A549 (cell line): ENCODE results near the gene CYP2D6. TPM values are rescaled to one million over a fixed set of nuclear protein-coding genes. Genes with fewer than 3 reads are reported as not detected.
A peak's percentile ranks its signal among the peaks of the same experiment; 100 is the strongest.

Experiments used
- ATAC-seq, 2 experiments: fragments of 200-7000 bp in 1 of 2; fragments of >200 bp in 1 of 2; cut with Nextera tagmentation in 1 of 2; cut with Tn5 transposase in 1 of 2; 3 replicates each; pipeline versions ENCODE4 v1.8.0 to v1.9.1; 2018 to 2020; ENCODE audit warnings: mild to moderate bottlenecking in 1 of 2, moderate library complexity in 1 of 2
- CTCF ChIA-PET: fragments of 300-600 bp; sonication (Branson Sonifier 250); formaldehyde crosslinking; extraction: SDS; loops from one replicate; lab custom pipeline; 2021; ENCODE audit warnings: antibody characterized with exemption, inconsistent platforms; lab: Yijun Ruan, JAX
- POLR2A ChIA-PET: fragments of 350-600 bp; formaldehyde crosslinking; extraction: SDS; loops from one replicate; lab custom pipeline; 2021; ENCODE audit warnings: antibody characterized with exemption, inconsistent platforms; lab: Yijun Ruan, JAX
- DNase-seq, 2 experiments: peaks; one replicate each; pipeline versions ENCODE4 v3.0.0 to v3.0.0-alpha.2; 2011 to 2016; ENCODE audit warnings: low read depth in 1 of 2, low spot score in 1 of 2
- FAIRE-seq: peaks from 2 replicates; lab custom pipeline; 2011; peaks lifted over from hg19 to GRCh38; lab: Jason Lieb, UNC
- H3K27ac ChIP-seq, 2 experiments: fragments of >200 bp; sonication (Bioruptor Twin); formaldehyde crosslinking; 3 replicates each; pipeline ENCODE4 v1.5.1; 2016 to 2017
- H3K4me1 ChIP-seq: fragments of >200 bp; sonication (Bioruptor Twin); formaldehyde crosslinking; 3 replicates; pipeline ENCODE4 v1.6.1; 2016
- H3K4me2 ChIP-seq: fragments of >200 bp; sonication (Bioruptor Twin); formaldehyde crosslinking; 3 replicates; pipeline ENCODE4 v1.6.1; 2016
- H3K4me3 ChIP-seq: fragments of >200 bp; sonication (Bioruptor Twin); formaldehyde crosslinking; 3 replicates; pipeline ENCODE4 v1.5.1; 2016
- H3K9me3 ChIP-seq: fragments of >200 bp; sonication (Bioruptor Twin); formaldehyde crosslinking; 3 replicates; pipeline ENCODE4 v1.6.1; 2016
- BCL3 ChIP-seq: fragments of >200 bp; sonication (Bioruptor Twin); formaldehyde crosslinking; IDR thresholded peaks from 3 replicates; pipeline ENCODE4 v1.6.1; 2016
- CEBPB ChIP-seq, 2 experiments: fragments of >200 bp in 1 of 2; sonication (Bioruptor Twin) in 1 of 2; formaldehyde crosslinking in 1 of 2; IDR thresholded peaks; 2 replicates each; pipeline ENCODE4 v1.6.1; 2012 to 2016
- CHD4 ChIP-seq: fragments of 200-600 bp; sonication (generic); IDR thresholded peaks from 2 replicates; pipeline ENCODE4 v1.6.1; 2016; ENCODE audit warnings: antibody characterized with exemption, mild to moderate bottlenecking, borderline replicate concordance
- CTCF ChIP-seq: fragments of >200 bp; sonication (Bioruptor Twin); formaldehyde crosslinking; IDR thresholded peaks from 3 replicates; pipeline ENCODE4 v1.5.1; 2016
- E2F6 ChIP-seq: IDR thresholded peaks from 2 replicates; pipeline ENCODE4 v1.6.1; 2012; ENCODE audit warnings: low read depth, borderline replicate concordance
- EP300 ChIP-seq, 2 experiments: fragments of >200 bp; sonication (Bioruptor Twin); formaldehyde crosslinking; IDR thresholded peaks; 2 replicates in 1 of 2; 3 replicates in 1 of 2; pipeline ENCODE4 v1.6.1; 2016 to 2017
- FOXS1 ChIP-seq: fragments of 250-450 bp; sonication (Bioruptor Pico); IDR thresholded peaks from 2 replicates; pipeline ENCODE4 v1.5.0; 2020; ENCODE audit warnings: mild to moderate bottlenecking, moderate library complexity
- GATA3 ChIP-seq: IDR thresholded peaks from 2 replicates; pipeline ENCODE4 v1.6.1; 2012; ENCODE audit warnings: borderline replicate concordance
- HDAC2 ChIP-seq: fragments of 200-600 bp; sonication (generic); IDR thresholded peaks from 2 replicates; pipeline ENCODE4 v1.6.1; 2016
- HOXA7 ChIP-seq: fragments of 250-450 bp; sonication (Bioruptor Pico); IDR thresholded peaks from 2 replicates; pipeline ENCODE4 v1.5.0; 2020; ENCODE audit warnings: mild to moderate bottlenecking, moderate library complexity
- HOXB13 ChIP-seq: fragments of 250-450 bp; sonication (Bioruptor Pico); IDR thresholded peaks from 2 replicates; pipeline ENCODE4 v1.5.0; 2020; ENCODE audit warnings: low read depth, mild to moderate bottlenecking, moderate library complexity
- JUNB ChIP-seq: fragments of >200 bp; sonication (Bioruptor Twin); formaldehyde crosslinking; IDR thresholded peaks from 2 replicates; pipeline ENCODE4 v1.6.1; 2016
- KDM5A ChIP-seq: fragments of 200-600 bp; sonication (generic); IDR thresholded peaks from 2 replicates; pipeline ENCODE4 v1.6.1; 2016; ENCODE audit warnings: antibody characterized with exemption, mild to moderate bottlenecking
- MAFK ChIP-seq: fragments of 450-650 bp; IDR thresholded peaks from 2 replicates; pipeline ENCODE4 v1.6.1; 2014; ENCODE audit not compliant: partially characterized antibody
- PHF8 ChIP-seq: fragments of 200-600 bp; sonication (generic); IDR thresholded peaks from 2 replicates; pipeline ENCODE4 v1.6.1; 2016; ENCODE audit warnings: low read depth, mild to moderate bottlenecking, antibody characterized with exemption, moderate library complexity, borderline replicate concordance
- RAD21 ChIP-seq, 2 experiments: fragments of >200 bp in 1 of 2; sonication (Bioruptor Twin) in 1 of 2; formaldehyde crosslinking in 1 of 2; IDR thresholded peaks in 1 of 2; conservative IDR thresholded peaks in 1 of 2; 2 replicates in 1 of 2; 3 replicates in 1 of 2; pipeline ENCODE4 v1.6.1; 2012 to 2018; ENCODE audit warnings: inconsistent platforms in 1 of 2
- SMC3 ChIP-seq: fragments of >200 bp; sonication (Bioruptor Twin); formaldehyde crosslinking; IDR thresholded peaks from 3 replicates; pipeline ENCODE4 v1.6.1; 2018; ENCODE audit warnings: inconsistent platforms
- TP53 ChIP-seq: fragments of 250-450 bp; sonication (Bioruptor Pico); IDR thresholded peaks from 2 replicates; pipeline ENCODE4 v1.5.0; 2021; ENCODE audit warnings: mild to moderate bottlenecking, moderate library complexity
- ZFP36 ChIP-seq: fragments of 450-650 bp; IDR thresholded peaks from 2 replicates; pipeline ENCODE4 v1.6.1; 2014; ENCODE audit warnings: borderline replicate concordance; ENCODE audit not compliant: partially characterized antibody
- WGBS: methylation state at CpG from one replicate; pipeline ENCODE4 v1.1.6; 2017; ENCODE audit errors: missing lambda C conversion rate; 5-methylcytosine and 5-hydroxymethylcytosine counted together
- polyA plus RNA-seq, 4 experiments: library from polyadenylated mRNA; depleted of rRNA in 3 of 4; stranded (reverse); fragments of >200 nt; fragmentation: RNase III in 1 of 4; extraction: RNeasy Plus Mini Kit Qiagen cat#74134 plus additional on column Dnase treatment in 1 of 4; gene quantifications; 2 replicates in 3 of 4; 3 replicates in 1 of 4; pipeline ENCODE4 v1.2.3, GENCODE V29; 2011 to 2017
- TF ChIP-seq, protein P1 (sequence below): fragments of 150-350 bp; IDR thresholded peaks from 2 replicates; pipeline ENCODE4 v1.6.1; 2014; ENCODE audit warnings: low read depth, mild to moderate bottlenecking, low read length
- TF ChIP-seq, protein P2 (sequence below): IDR thresholded peaks from 2 replicates; pipeline ENCODE4 v1.6.1; 2012
- TF ChIP-seq, protein P3 (sequence below): IDR thresholded peaks from 2 replicates; pipeline ENCODE4 v1.6.1; 2012

Gene CYP2D6
- polyA plus RNA-seq, 2 of the 4 experiments (the other 2 are of a cell fraction), result 0.59 to 0.63 TPM

GRCh38 chr22:42170946-42171345 is 40.3 kb upstream of the CYP2D6 start:
- WGBS, result 84% methylated on average over 5 of the region's 5 CpGs
- DNase-seq (no peak), ATAC-seq (no peak), FAIRE-seq (no peak)
- TF ChIP-seq HOXB13 (CRISPR knock-in tag) (no peak), FOXS1 (CRISPR knock-in tag) (no peak), HOXA7 (CRISPR knock-in tag) (no peak), JUNB (no peak), PHF8 (no peak), ZFP36 (no peak), MAFK (no peak), HDAC2 (no peak), EP300 (IDR thresholded peaks at IDR 0.05) (no peak), CHD4 (no peak), KDM5A (no peak), TP53 (CRISPR knock-in tag) (no peak), BCL3 (no peak), CEBPB (IDR thresholded peaks at IDR 0.05) (no peak), CTCF (no peak)
- TF ChIP-seq, protein P1, sequence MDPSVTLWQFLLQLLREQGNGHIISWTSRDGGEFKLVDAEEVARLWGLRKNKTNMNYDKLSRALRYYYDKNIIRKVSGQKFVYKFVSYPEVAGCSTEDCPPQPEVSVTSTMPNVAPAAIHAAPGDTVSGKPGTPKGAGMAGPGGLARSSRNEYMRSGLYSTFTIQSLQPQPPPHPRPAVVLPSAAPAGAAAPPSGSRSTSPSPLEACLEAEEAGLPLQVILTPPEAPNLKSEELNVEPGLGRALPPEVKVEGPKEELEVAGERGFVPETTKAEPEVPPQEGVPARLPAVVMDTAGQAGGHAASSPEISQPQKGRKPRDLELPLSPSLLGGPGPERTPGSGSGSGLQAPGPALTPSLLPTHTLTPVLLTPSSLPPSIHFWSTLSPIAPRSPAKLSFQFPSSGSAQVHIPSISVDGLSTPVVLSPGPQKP, result no peak
- TF ChIP-seq, protein P2, sequence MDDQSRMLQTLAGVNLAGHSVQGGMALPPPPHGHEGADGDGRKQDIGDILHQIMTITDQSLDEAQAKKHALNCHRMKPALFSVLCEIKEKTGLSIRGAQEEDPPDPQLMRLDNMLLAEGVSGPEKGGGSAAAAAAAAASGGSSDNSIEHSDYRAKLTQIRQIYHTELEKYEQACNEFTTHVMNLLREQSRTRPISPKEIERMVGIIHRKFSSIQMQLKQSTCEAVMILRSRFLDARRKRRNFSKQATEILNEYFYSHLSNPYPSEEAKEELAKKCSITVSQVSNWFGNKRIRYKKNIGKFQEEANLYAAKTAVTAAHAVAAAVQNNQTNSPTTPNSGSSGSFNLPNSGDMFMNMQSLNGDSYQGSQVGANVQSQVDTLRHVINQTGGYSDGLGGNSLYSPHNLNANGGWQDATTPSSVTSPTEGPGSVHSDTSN, result no peak
- TF ChIP-seq, protein P3, sequence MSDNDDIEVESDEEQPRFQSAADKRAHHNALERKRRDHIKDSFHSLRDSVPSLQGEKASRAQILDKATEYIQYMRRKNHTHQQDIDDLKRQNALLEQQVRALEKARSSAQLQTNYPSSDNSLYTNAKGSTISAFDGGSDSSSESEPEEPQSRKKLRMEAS, result no peak
- no peak overlapping the region for H3K4me3 ChIP-seq
- H3K4me1 ChIP-seq, result peaks cover 22% of the 10 kb centered on the region
- no peak overlapping the region for H3K4me2 ChIP-seq
- H3K9me3 ChIP-seq, result no peaks in the 10 kb centered on the region
- no peak overlapping the region for H3K27ac ChIP-seq
- ChIA-PET CTCF (interaction anchor here (0.8 to 6.7 kb wide), 7 partner anchors 8 to 303 kb away, joined by 3 to 65 read pairs (median 4); no protein-coding TSS in a partner anchor), POLR2A (no interaction called here)

DNA sequence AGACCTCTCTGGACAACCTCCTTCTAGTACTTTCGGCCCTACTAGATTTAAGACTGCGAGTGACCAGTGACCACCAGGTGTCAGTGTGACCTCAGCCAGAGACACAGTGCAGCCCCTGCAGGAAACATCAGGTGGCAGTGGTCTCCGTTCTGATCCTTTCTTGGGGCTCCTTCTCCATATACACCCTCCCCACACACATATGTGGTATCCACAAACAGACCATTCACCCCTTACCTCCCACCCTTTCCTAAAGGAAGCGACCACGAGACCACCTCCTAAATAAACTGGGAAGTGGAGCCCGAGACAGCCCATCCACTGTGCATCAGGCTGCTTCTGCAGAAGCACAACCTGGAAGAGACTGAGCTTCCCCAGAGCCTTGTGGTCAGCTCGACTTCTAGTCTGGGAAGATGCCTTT is 38.5 kb upstream of the CYP2D6 start:
- Histone ChIP-seq H3K4me3 (no peak overlapping the region), H3K4me1 (peaks cover 22% of the 10 kb centered on the region), H3K9me3 (no peaks in the 10 kb centered on the region), H3K27ac (no peak overlapping the region), H3K4me2 (no peak overlapping the region)
- ATAC-seq (peak; percentile 84 to 95), FAIRE-seq (no peak), DNase-seq (peak; percentile 71 to 78)
- POLR2A ChIA-PET, result no interaction called here
- TF ChIP-seq E2F6, result no peak
- peak; percentile 92 to 93 for TF ChIP-seq RAD21 (conservative IDR thresholded peaks at IDR 0.05 in 1 of 2, IDR thresholded peaks at IDR 0.05 in 1 of 2)
- TF ChIP-seq GATA3, result no peak
- TF ChIP-seq SMC3, result peak; percentile 92
- peak; percentile 93 for TF ChIP-seq CTCF
- 35% methylated on average over 6 of the region's 7 CpGs for WGBS
- CTCF ChIA-PET, result interaction anchor here (0.5 to 6.7 kb wide), 21 partner anchors 10 to 320 kb away, joined by 3 to 65 read pairs (median 3); partner anchors contain the start of genes NDUFA6 and NFAM1
